Coronary artery (tissue), 2 donors: ENCODE measurements around the gene ISM1.

ENCODE experiments used
- DNase-seq: peaks from one replicate; pipeline ENCODE4 v3.0.0-alpha.2; 2017; ENCODE audit warnings: low spot score
- H3K27ac ChIP-seq, 2 donors: fragments of 200-600 bp; sonication (generic); one replicate each; pipeline ENCODE4 v1.5.1; 2016 to 2019
- H3K4me3 ChIP-seq: fragments of 200-600 bp; sonication (generic); 2 replicates; pipeline ENCODE4 v1.5.1; 2016; ENCODE audit warnings: mild to moderate bottlenecking, moderate library complexity
- TF ChIP-seq, protein P1 (sequence below): fragments of 200-600 bp; sonication (generic); IDR thresholded peaks from one replicate; pipeline ENCODE4 v1.5.1; 2019; ENCODE audit warnings: antibody characterized with exemption

ISM1 gene

DNA sequence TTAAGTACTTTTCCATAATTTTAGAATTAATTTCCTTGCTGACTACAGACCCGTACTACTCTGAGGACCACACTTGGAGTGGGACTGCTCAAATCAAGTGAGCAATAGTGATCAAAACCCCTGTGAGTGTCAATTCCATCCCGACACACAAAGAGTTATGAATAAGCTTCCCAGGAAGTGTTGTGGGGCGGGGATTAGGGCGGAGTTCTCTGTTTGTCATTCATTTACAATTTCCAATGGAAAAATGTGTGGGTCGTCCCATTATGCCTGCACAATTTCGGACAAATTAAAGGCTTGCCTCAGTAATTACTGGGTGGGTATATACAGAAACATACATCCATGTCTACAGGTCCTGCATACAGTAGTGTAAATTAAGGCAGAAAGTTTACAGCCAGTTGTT, 84.2 kb downstream of the ISM1 start:
- H3K4me3 ChIP-seq = no peak overlapping the region
- TF ChIP-seq, protein P1, sequence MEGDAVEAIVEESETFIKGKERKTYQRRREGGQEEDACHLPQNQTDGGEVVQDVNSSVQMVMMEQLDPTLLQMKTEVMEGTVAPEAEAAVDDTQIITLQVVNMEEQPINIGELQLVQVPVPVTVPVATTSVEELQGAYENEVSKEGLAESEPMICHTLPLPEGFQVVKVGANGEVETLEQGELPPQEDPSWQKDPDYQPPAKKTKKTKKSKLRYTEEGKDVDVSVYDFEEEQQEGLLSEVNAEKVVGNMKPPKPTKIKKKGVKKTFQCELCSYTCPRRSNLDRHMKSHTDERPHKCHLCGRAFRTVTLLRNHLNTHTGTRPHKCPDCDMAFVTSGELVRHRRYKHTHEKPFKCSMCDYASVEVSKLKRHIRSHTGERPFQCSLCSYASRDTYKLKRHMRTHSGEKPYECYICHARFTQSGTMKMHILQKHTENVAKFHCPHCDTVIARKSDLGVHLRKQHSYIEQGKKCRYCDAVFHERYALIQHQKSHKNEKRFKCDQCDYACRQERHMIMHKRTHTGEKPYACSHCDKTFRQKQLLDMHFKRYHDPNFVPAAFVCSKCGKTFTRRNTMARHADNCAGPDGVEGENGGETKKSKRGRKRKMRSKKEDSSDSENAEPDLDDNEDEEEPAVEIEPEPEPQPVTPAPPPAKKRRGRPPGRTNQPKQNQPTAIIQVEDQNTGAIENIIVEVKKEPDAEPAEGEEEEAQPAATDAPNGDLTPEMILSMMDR = no peak

DNA sequence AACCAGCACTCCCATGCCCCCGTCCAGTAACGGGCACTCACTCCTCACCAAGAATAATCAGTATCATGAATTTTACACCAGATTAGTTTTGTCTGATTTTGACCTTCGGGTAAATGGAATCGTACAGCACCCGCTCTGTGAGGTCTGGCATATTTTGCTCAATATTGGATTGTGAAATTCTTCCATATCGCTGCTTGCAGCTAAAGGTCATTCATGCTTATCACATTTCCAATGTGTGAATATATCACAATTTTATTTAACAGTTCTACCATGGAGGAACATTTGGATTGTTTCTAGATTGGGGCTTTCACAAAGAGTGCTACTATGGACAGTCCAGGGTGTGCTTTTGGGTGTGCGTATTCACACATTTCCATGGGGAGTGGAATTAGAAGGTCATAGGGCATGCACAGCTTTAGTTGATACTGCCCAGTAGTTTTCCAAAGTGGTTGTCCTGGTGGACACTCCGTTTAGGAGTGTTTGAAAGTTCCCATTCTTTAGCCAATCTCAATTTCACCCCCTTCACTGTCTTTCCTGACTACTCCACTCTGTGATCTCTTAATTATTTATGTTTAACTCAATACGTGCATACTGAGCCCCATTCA, 86.6 kb downstream of the ISM1 start:
- Histone ChIP-seq H3K27ac (no peak overlapping the region), H3K4me3 (no peak overlapping the region)
- TF ChIP-seq, protein P1 = no peak
- no peak for DNase-seq

More for the DNA sequence above, 84.2 kb downstream of the ISM1 start:
- no peak for DNase-seq
- H3K27ac ChIP-seq = no peak overlapping the region

- DNase-seq = no peak
- H3K4me3 ChIP-seq = no peak overlapping the region
- TF ChIP-seq, protein P1 = no peak
- H3K27ac ChIP-seq = no peak overlapping the region
These were observed 91.2 kb downstream of the ISM1 start for GRCh38 chr20:13312300-13312699.

GRCh38 chr20:13313201-13313600, 92.1 kb downstream of the ISM1 start:
- H3K4me3 ChIP-seq = no peak overlapping the region
- TF ChIP-seq, protein P1 = no peak
- DNase-seq = no peak
- no peak overlapping the region for H3K27ac ChIP-seq

DNA sequence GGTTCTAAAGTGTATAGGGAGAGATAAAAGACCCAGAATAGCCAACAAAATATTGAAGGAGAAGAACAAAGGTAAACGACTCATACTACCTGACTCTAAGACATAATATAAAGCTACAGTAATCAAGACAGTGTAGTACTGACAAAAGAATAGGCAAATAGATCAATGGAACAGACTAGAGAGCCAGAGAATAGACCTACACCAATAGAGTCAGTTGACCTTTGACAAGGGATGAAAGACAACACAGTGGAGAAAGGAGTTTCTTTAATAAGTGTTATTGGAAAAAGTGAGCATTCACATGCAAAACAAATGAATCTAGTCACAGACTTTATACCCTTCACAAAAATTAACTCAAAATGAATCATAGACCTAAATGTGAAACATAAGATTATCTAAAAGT, 96.4 kb downstream of the ISM1 start:
- Histone ChIP-seq H3K27ac (no peak overlapping the region), H3K4me3 (no peak overlapping the region)
- DNase-seq = no peak
- TF ChIP-seq, protein P1 = no peak

DNA sequence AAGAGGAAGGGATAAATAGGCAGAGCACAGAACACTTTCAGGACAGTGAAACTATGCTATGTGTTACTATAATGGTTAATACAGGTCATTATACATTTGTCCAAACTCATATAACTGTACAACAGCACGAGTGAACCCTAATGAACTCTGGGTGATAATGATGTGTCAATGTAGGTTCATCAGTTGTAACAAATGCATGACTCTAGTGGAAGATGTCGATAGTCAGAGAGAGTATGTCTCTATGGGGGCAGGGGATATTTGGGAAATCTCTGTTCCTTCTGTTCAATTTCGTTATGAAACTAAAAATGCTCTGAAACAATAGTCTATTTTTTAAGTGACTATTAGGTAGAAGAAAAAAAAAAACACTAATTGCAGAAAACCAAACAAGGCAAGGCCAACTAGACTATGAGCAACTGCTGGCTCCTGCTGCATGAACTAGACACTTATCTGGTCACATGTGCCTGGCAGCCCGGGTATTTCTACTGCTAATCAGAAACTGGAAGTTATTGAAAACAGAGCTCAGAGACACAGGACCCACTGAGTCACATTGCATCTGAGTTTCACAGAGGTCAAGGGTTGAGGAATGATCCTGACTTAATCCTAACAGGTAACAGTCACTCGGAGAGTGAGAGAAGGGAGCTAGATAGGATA, 97.9 kb downstream of the ISM1 start:
- Histone ChIP-seq H3K4me3 (no peak overlapping the region), H3K27ac (no peak overlapping the region)
- no peak for DNase-seq
- TF ChIP-seq, protein P1 = no peak

DNA sequence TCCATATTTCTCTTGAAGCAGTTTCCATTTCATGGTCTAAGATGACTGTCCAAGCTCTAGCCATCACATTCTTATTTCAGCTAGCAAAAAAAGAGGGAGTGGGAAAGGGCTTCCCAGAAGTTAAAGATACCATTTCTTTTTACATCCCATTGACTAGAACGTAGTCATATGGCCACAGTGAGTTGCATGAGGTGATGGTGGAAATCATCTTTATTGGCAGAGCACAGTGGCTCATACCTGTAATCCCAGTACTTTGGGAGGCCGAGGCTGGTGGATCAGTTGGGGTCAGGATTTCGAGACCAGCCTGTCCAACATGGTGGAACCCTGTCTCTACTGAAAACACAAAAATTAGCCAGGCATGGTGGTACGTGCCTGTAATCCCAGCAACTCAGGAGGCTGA, 99.6 kb downstream of the ISM1 start:
- Histone ChIP-seq H3K4me3 (no peak overlapping the region), H3K27ac (no peak overlapping the region)
- no peak for DNase-seq
- TF ChIP-seq, protein P1 = no peak
